HCT116 (cell line): ENCODE results near the gene GNAI2.

ENCODE experiments used
- CTCF ChIP-seq, 3 experiments: fragments of 200-600 bp in 1 of 3; sonication (generic) in 1 of 3; IDR thresholded peaks in 2 of 3; conservative IDR thresholded peaks in 1 of 3; 2 replicates each; pipeline ENCODE4 v1.5.1; 2012 to 2017; ENCODE audit warnings: low read depth in 2 of 3, low read length in 2 of 3, antibody characterized with exemption in 1 of 3, borderline replicate concordance in 1 of 3, control low read depth in 1 of 3, mild to moderate bottlenecking in 1 of 3, mixed read lengths in 1 of 3, mixed run types in 1 of 3, moderate library complexity in 1 of 3; ENCODE audit not compliant: insufficient read depth in 1 of 3
- EGR1 ChIP-seq: IDR thresholded peaks from 2 replicates; pipeline ENCODE4 v1.6.1; 2012; ENCODE audit warnings: low read depth
- EZH2 ChIP-seq: fragments of 200-600 bp; sonication (generic); IDR thresholded peaks from 2 replicates; pipeline ENCODE4 v1.6.1; 2017; ENCODE audit warnings: antibody characterized with exemption, mixed run types
- EZH2phosphoT487 ChIP-seq: fragments of 200-600 bp; IDR thresholded peaks from 2 replicates; pipeline ENCODE4 v1.6.1; 2018; ENCODE audit warnings: antibody characterized with exemption, borderline replicate concordance
- POLR2A ChIP-seq: IDR thresholded peaks from 2 replicates; pipeline ENCODE4 v1.7.0; 2011; ENCODE audit warnings: borderline replicate concordance; ENCODE audit not compliant: insufficient read depth, insufficient read length; ENCODE audit errors: extremely low read depth
- POLR2AphosphoS5 ChIP-seq: IDR thresholded peaks from 2 replicates; pipeline ENCODE4 v1.6.1; 2011; ENCODE audit warnings: mild to moderate bottlenecking, low read depth, low read length, moderate library complexity
- YY1 ChIP-seq: IDR thresholded peaks from 2 replicates; pipeline ENCODE4 v1.6.1; 2011; ENCODE audit warnings: low read length, low read depth, moderate library complexity, mild to moderate bottlenecking; ENCODE audit not compliant: insufficient replicate concordance; ENCODE audit errors: extremely low read depth
- TF ChIP-seq, protein P1 (sequence below): IDR thresholded peaks from 2 replicates; pipeline ENCODE4 v1.6.1; 2011; ENCODE audit warnings: mild to moderate bottlenecking, low read length, moderate library complexity; ENCODE audit not compliant: insufficient replicate concordance; ENCODE audit errors: extremely low read depth

DNA sequence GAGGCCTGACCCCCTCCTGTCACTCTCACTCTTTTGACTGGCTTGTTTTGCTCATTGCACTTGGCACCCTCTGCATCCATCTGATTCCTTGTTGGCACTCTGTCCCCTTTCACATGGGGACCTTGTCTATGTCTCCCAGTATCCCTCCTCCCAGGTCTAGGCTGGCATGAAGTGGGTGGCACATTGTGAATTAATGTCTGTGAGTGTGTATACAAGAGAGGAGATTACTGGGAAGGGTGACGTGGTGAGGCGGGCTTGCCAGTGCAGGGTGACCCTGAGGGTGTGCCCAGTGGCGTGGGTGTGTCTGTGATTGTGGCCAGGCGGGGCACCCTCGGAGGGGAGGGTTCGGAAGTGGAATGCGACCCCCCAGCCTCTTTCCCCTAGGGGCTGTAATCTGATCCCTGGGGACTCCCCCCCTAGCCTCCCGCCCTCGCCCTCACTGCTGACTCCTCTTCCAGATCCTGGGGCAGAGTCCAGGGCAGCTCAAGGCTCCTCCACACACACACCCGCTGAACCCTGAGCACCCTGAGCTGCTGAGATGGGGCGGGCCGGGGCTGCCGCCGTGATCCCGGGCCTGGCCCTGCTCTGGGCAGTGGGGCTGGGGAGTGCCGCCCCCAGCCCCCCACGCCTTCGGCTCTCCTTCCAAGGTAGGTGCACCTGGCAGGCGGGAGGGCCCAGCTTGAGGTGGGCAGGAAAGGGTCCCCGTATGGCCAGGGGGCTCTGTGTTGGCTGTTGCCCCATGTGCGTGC, 32.9 kb downstream of the GNAI2 start, which contains the start of gene SEMA3B:
- TF ChIP-seq POLR2AphosphoS5, result peak; percentile 72; the same call in 1 of the 2 replicates
- no peak for TF ChIP-seq EGR1
- TF ChIP-seq, protein P1, sequence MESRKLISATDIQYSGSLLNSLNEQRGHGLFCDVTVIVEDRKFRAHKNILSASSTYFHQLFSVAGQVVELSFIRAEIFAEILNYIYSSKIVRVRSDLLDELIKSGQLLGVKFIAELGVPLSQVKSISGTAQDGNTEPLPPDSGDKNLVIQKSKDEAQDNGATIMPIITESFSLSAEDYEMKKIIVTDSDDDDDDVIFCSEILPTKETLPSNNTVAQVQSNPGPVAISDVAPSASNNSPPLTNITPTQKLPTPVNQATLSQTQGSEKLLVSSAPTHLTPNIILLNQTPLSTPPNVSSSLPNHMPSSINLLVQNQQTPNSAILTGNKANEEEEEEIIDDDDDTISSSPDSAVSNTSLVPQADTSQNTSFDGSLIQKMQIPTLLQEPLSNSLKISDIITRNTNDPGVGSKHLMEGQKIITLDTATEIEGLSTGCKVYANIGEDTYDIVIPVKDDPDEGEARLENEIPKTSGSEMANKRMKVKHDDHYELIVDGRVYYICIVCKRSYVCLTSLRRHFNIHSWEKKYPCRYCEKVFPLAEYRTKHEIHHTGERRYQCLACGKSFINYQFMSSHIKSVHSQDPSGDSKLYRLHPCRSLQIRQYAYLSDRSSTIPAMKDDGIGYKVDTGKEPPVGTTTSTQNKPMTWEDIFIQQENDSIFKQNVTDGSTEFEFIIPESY, result no peak
- TF ChIP-seq YY1, result no peak
- no peak for TF ChIP-seq CTCF (IDR thresholded peaks at IDR 0.05 in 2 of 3, conservative IDR thresholded peaks at IDR 0.05 in 1 of 3; ENCODE audit: borderline replicate concordance in 1 of 3, insufficient read depth in 1 of 3, low read depth in 2 of 3, low read length in 2 of 3)
- no peak for TF ChIP-seq EZH2phosphoT487
- TF ChIP-seq POLR2A, result peak; percentile 24
- TF ChIP-seq EZH2, result no peak
